ENCODE data around the gene UIMC1.

UIMC1 gene

DNA sequence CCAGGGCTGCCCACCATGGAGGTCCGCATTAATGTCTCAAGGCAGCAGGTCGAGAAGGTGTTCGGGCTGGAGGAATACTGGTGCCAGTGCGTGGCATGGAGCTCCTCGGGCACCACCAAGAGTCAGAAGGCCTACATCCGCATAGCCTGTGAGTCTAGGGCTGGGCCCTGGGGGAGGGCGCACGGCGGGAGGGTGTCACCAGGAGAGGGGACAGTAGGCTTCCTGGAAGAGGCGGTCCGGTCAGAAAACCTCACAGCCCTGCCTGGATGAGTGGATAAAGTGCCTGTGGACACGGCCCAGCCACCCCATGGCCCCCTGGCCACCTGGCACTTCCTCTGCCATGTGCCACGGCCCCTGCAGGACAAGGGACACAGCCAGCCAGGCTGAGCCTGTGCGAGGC is 138.5 kb downstream of the UIMC1 start:
- H3K4me3 ChIP-seq (ENCODE audit: control insufficient read depth in 1 of 7, extremely low read depth in 1 of 7, insufficient read depth in 4 of 7, low read depth in 2 of 7, low read length in 6 of 7), result no peak overlapping the region

DNA sequence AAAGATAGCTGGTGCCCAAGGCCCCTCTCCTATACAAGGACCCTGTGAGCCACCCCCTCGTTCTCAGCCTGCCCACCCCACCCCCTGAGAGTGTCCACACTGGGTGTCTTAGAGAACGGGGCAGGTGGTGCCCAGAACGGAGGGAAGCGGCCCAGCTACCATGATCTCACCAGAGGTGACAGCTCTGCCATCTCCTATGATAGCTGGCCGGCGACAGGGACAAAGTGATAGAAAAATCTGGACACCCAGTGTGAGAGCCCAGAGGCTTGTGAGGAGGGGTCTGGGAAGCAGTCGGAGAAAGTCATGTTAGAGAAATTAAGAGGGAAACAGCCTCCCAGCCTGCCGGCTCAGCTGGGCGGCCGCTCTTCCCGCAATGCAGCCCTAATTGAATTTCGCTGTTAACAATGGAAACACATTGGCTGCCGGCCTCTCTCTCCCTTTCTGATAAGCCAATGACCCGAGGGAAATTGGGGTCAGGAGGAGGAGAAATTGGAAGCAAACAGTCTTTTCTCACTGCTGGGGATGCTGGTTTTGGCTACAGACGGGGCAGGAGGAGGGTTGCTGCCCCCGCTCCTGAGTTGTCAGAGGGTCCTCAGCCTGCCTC is 139.8 kb downstream of the UIMC1 start:
- CTCF ChIA-PET, result interaction anchor here (1.4 kb wide), 1 partner anchor 11 kb away, joined by 3 read pairs; no protein-coding TSS in a partner anchor
- H3K4me3 ChIP-seq (ENCODE audit: control insufficient read depth in 1 of 7, extremely low read depth in 1 of 7, insufficient read depth in 4 of 7, low read depth in 2 of 7, low read length in 6 of 7), result no peak overlapping the region
- WGBS (ENCODE audit: insufficient coverage), result 27% methylated on average over 12 of the region's 16 CpGs
- H3K36me3 ChIP-seq (ENCODE audit: control insufficient read depth in 4 of 4, insufficient read depth in 4 of 4, low read length in 3 of 4), result no peaks in the 10 kb centered on the region
- peaks cover 0 to 71% (median 32%) of the 10 kb centered on the region in 5 experiments for H3K27me3 ChIP-seq (replicated peaks in 2 of 5; ENCODE audit: control insufficient read depth in 4 of 5, insufficient read depth in 5 of 5, low read length in 4 of 5)
- H3K9me3 ChIP-seq (ENCODE audit: control extremely low read depth in 1 of 5, control insufficient read depth in 4 of 5, insufficient read depth in 2 of 5, low read depth in 1 of 5, low read length in 4 of 5), result peaks cover 0 to 4% (median 0%) of the 10 kb centered on the region in 5 experiments
- no peak for DNase-seq
- no peak overlapping the region for H3K27ac ChIP-seq (ENCODE audit: insufficient read depth in 1 of 2, low read depth in 1 of 2, low read length in 2 of 2, poor library complexity in 1 of 2, severe bottlenecking in 2 of 2)
- POLR2A ChIA-PET, result no interaction called here
- H3K4me1 ChIP-seq (ENCODE audit: control extremely low read depth in 1 of 4, control insufficient read depth in 4 of 4, insufficient read depth in 4 of 4, low read length in 3 of 4), result no peaks in the 10 kb centered on the region

More for the DNA sequence above, 138.5 kb downstream of the UIMC1 start:
- Histone ChIP-seq H3K4me1 (ENCODE audit: control extremely low read depth in 1 of 4, control insufficient read depth in 4 of 4, insufficient read depth in 4 of 4, low read length in 3 of 4) (no peaks in the 10 kb centered on the region), H3K27ac (ENCODE audit: insufficient read depth in 1 of 2, low read depth in 1 of 2, low read length in 2 of 2, poor library complexity in 1 of 2, severe bottlenecking in 2 of 2) (no peak overlapping the region), H3K36me3 (ENCODE audit: control insufficient read depth in 4 of 4, insufficient read depth in 4 of 4, low read length in 3 of 4) (no peaks in the 10 kb centered on the region), H3K9me3 (ENCODE audit: control extremely low read depth in 1 of 5, control insufficient read depth in 4 of 5, insufficient read depth in 2 of 5, low read depth in 1 of 5, low read length in 4 of 5) (peaks cover 0 to 4% (median 0%) of the 10 kb centered on the region in 5 experiments), H3K27me3 (replicated peaks in 2 of 5; ENCODE audit: control insufficient read depth in 4 of 5, insufficient read depth in 5 of 5, low read length in 4 of 5) (peaks cover 0 to 57% (median 30%) of the 10 kb centered on the region in 5 experiments)
- 94% methylated on average over 11 of the region's 14 CpGs for WGBS (ENCODE audit: insufficient coverage)
- no peak for DNase-seq
- POLR2A ChIA-PET, result interaction anchor here (0.6 kb wide), 1 partner anchor 209 kb away, joined by 3 read pairs; no protein-coding TSS in a partner anchor
- CTCF ChIA-PET, result interaction anchor here (1.4 kb wide), 1 partner anchor 10 kb away, joined by 3 read pairs; no protein-coding TSS in a partner anchor

DNA sequence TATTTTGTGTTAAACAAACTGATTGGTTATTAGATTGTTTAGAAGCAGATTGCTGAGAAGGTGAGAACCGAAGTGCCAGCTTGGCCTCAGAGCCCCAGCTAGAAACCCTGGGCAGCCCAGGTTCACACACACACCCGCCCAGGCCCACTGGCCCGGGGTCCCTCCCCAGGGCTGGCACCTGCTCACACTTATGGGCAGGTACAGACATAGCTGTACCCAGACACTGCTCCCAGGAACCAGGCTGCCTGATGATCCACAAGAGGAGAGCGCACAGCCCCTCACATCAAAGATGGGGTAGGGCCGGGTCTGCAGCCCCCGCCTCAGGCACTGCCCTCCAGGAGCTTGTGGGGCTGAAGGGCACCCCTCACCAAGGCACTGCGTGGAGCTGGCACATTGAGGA is 140.6 kb downstream of the UIMC1 start:
- Histone ChIP-seq H3K4me1 (ENCODE audit: control extremely low read depth in 1 of 4, control insufficient read depth in 4 of 4, insufficient read depth in 4 of 4, low read length in 3 of 4) (no peaks in the 10 kb centered on the region), H3K27ac (ENCODE audit: insufficient read depth in 1 of 2, low read depth in 1 of 2, low read length in 2 of 2, poor library complexity in 1 of 2, severe bottlenecking in 2 of 2) (no peak overlapping the region), H3K9me3 (ENCODE audit: control extremely low read depth in 1 of 5, control insufficient read depth in 4 of 5, insufficient read depth in 2 of 5, low read depth in 1 of 5, low read length in 4 of 5) (peaks cover 0 to 4% (median 0%) of the 10 kb centered on the region in 5 experiments), H3K4me3 (ENCODE audit: control insufficient read depth in 1 of 7, extremely low read depth in 1 of 7, insufficient read depth in 4 of 7, low read depth in 2 of 7, low read length in 6 of 7) (no peak overlapping the region), H3K36me3 (ENCODE audit: control insufficient read depth in 4 of 4, insufficient read depth in 4 of 4, low read length in 3 of 4) (no peaks in the 10 kb centered on the region), H3K27me3 (replicated peaks in 2 of 5; ENCODE audit: control insufficient read depth in 4 of 5, insufficient read depth in 5 of 5, low read length in 4 of 5) (peaks cover 0 to 79% (median 32%) of the 10 kb centered on the region in 5 experiments)
- 95% methylated on average over 5 of the region's 7 CpGs for WGBS (ENCODE audit: insufficient coverage)
- POLR2A ChIA-PET, result no interaction called here
- no peak for DNase-seq
- CTCF ChIA-PET, result no interaction called here

DNA sequence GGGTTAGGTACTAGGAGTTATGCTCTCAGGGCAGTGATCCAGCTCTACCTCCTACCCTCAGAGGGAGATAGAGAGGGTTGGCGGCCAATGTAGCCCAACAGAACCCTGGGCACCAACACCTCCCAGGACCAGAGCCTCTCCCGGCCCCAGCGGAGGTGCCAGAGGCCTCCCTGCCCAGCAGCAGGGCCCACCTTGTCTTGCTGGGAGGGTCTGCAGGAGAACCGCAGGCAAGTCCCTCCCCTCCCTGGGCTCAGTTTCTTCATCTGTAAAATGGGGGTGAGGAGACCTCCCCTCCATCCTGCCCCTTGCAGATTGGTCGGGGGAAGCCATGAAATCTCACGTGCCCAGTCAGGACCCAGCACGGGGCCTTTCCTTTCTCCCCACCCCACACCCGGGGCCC is 141.8 kb downstream of the UIMC1 start:
- POLR2A ChIA-PET, result no interaction called here
- Histone ChIP-seq H3K4me1 (ENCODE audit: control extremely low read depth in 1 of 4, control insufficient read depth in 4 of 4, insufficient read depth in 4 of 4, low read length in 3 of 4) (no peaks in the 10 kb centered on the region), H3K9me3 (ENCODE audit: control extremely low read depth in 1 of 5, control insufficient read depth in 4 of 5, insufficient read depth in 2 of 5, low read depth in 1 of 5, low read length in 4 of 5) (no peaks in the 10 kb centered on the region), H3K36me3 (ENCODE audit: control insufficient read depth in 4 of 4, insufficient read depth in 4 of 4, low read length in 3 of 4) (no peaks in the 10 kb centered on the region), H3K4me3 (ENCODE audit: control insufficient read depth in 1 of 7, extremely low read depth in 1 of 7, insufficient read depth in 4 of 7, low read depth in 2 of 7, low read length in 6 of 7) (no peak overlapping the region), H3K27ac (ENCODE audit: insufficient read depth in 1 of 2, low read depth in 1 of 2, low read length in 2 of 2, poor library complexity in 1 of 2, severe bottlenecking in 2 of 2) (no peak overlapping the region), H3K27me3 (replicated peaks in 2 of 5; ENCODE audit: control insufficient read depth in 4 of 5, insufficient read depth in 5 of 5, low read length in 4 of 5) (peaks cover 0 to 89% (median 32%) of the 10 kb centered on the region in 5 experiments)
- CTCF ChIA-PET, result no interaction called here
- no peak for DNase-seq
- 87% methylated on average over 6 of the region's 8 CpGs for WGBS (ENCODE audit: insufficient coverage)

DNA sequence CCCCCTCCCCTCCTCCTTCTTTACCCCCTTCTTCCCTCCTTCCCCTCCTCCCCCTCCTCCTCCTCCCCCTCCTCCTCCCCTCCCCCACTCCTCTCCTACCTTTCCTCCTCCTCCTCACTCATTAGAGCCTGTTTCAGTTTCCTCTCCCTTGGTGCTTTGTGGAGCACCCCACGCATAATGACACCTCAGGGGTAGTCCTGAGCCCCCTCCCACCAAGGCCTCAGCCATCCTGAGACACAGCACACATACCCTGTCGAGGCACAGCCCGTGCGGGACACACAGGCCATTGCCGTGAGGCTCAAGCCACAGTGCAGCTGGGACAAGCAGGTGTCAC is 142.8 kb downstream of the UIMC1 start:
- Histone ChIP-seq H3K27me3 (replicated peaks in 2 of 5; ENCODE audit: control insufficient read depth in 4 of 5, insufficient read depth in 5 of 5, low read length in 4 of 5) (peaks cover 0 to 88% (median 32%) of the 10 kb centered on the region in 5 experiments), H3K36me3 (ENCODE audit: control insufficient read depth in 4 of 4, insufficient read depth in 4 of 4, low read length in 3 of 4) (no peaks in the 10 kb centered on the region), H3K27ac (ENCODE audit: insufficient read depth in 1 of 2, low read depth in 1 of 2, low read length in 2 of 2, poor library complexity in 1 of 2, severe bottlenecking in 2 of 2) (no peak overlapping the region), H3K9me3 (ENCODE audit: control extremely low read depth in 1 of 5, control insufficient read depth in 4 of 5, insufficient read depth in 2 of 5, low read depth in 1 of 5, low read length in 4 of 5) (no peaks in the 10 kb centered on the region), H3K4me1 (ENCODE audit: control extremely low read depth in 1 of 4, control insufficient read depth in 4 of 4, insufficient read depth in 4 of 4, low read length in 3 of 4) (no peaks in the 10 kb centered on the region), H3K4me3 (ENCODE audit: control insufficient read depth in 1 of 7, extremely low read depth in 1 of 7, insufficient read depth in 4 of 7, low read depth in 2 of 7, low read length in 6 of 7) (no peak overlapping the region)
- DNase-seq, result no peak
- 65% methylated on average over 4 of the region's 5 CpGs for WGBS (ENCODE audit: insufficient coverage)
- POLR2A ChIA-PET, result no interaction called here
- CTCF ChIA-PET, result interaction anchor here (0.9 kb wide), 1 partner anchor 9 kb away, joined by 3 read pairs; no protein-coding TSS in a partner anchor

DNA sequence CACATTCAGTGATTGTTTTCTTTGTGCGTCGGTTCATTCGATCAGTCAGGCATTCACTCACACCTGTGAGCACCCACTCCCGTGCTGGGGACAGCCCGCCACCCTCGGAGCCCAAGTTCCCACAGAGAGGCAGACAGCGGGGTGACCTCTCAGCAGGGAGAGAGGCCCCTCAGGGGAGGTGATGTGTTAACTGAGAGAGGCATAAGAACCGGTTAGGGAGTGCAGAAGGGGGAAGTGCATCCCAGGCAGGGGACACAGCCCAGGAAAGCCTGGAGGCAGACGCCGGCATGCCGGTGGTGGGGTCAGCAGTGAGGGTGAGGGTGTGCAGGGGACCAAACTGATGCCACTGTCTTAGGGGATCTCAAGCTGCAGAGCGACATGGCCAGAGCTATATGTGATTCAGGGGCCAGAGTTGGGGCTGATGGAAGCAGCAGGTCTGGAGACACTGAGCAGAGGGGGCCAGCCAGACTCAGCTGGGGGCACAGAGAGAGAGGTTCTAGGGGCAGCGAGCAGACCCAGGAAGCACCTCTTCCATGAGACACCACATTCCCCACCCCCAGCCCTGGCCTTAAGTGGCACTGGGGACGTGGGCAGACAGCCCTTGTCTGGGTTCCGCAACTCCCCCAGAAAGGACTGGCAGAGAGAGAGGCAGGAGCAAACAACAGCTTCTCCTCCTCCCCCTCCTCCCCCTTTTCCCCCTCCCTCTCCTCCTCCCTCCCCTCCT is 143.4 kb downstream of the UIMC1 start:
- POLR2A ChIA-PET, result no interaction called here

DNA sequence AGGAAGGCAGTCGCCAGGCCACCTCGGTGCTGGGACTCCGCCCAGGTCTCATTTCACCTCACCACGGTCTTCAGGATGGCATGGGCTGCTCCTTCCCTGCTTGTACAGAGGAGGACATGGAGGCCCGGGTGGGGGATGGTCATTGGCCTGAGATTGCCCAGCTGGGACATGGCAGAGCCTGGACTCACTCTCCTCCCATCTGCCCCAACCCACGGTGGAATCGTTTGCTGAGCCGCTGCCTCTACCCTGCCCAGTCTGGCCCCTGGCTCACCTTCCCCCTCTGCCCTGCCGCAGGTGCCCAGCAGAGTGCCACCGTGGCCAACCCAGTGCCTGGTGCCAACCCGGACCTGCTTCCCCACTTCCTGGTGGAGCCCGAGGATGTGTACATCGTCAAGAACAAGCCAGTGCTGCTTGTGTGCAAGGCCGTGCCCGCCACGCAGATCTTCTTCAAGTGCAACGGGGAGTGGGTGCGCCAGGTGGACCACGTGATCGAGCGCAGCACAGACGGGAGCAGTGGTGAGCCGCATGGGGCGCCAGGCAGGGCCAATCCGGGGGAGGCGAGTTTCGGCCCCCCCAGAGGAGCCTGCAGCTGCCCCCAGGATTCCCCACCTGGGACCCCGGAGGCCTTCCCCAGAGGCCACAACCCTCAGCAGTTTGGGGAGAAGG is 144.1 kb downstream of the UIMC1 start:
- CTCF ChIA-PET, result no interaction called here
- Histone ChIP-seq H3K36me3 (ENCODE audit: control insufficient read depth in 4 of 4, insufficient read depth in 4 of 4, low read length in 3 of 4) (no peaks in the 10 kb centered on the region), H3K27me3 (replicated peaks in 2 of 5; ENCODE audit: control insufficient read depth in 4 of 5, insufficient read depth in 5 of 5, low read length in 4 of 5) (peaks cover 0 to 87% (median 28%) of the 10 kb centered on the region in 5 experiments), H3K9me3 (ENCODE audit: control extremely low read depth in 1 of 5, control insufficient read depth in 4 of 5, insufficient read depth in 2 of 5, low read depth in 1 of 5, low read length in 4 of 5) (no peaks in the 10 kb centered on the region), H3K4me3 (ENCODE audit: control insufficient read depth in 1 of 7, extremely low read depth in 1 of 7, insufficient read depth in 4 of 7, low read depth in 2 of 7, low read length in 6 of 7) (no peak overlapping the region), H3K4me1 (ENCODE audit: control extremely low read depth in 1 of 4, control insufficient read depth in 4 of 4, insufficient read depth in 4 of 4, low read length in 3 of 4) (no peaks in the 10 kb centered on the region), H3K27ac (ENCODE audit: insufficient read depth in 1 of 2, low read depth in 1 of 2, low read length in 2 of 2, poor library complexity in 1 of 2, severe bottlenecking in 2 of 2) (no peak overlapping the region)
- no peak for DNase-seq
- 73% methylated on average over 23 of the region's 28 CpGs for WGBS (ENCODE audit: insufficient coverage)
- POLR2A ChIA-PET, result no interaction called here

More for the DNA sequence above, 143.4 kb downstream of the UIMC1 start:
- H3K4me3 ChIP-seq (ENCODE audit: control insufficient read depth in 1 of 7, extremely low read depth in 1 of 7, insufficient read depth in 4 of 7, low read depth in 2 of 7, low read length in 6 of 7), result no peak overlapping the region
- CTCF ChIA-PET, result interaction anchor here (0.9 kb wide), 1 partner anchor 8 kb away, joined by 3 read pairs; no protein-coding TSS in a partner anchor
- no peak for DNase-seq
- H3K36me3 ChIP-seq (ENCODE audit: control insufficient read depth in 4 of 4, insufficient read depth in 4 of 4, low read length in 3 of 4), result no peaks in the 10 kb centered on the region
- 18% methylated on average over 13 of the region's 15 CpGs for WGBS (ENCODE audit: insufficient coverage)
- no peaks in the 10 kb centered on the region for H3K9me3 ChIP-seq (ENCODE audit: control extremely low read depth in 1 of 5, control insufficient read depth in 4 of 5, insufficient read depth in 2 of 5, low read depth in 1 of 5, low read length in 4 of 5)
- peaks cover 0 to 86% (median 30%) of the 10 kb centered on the region in 5 experiments for H3K27me3 ChIP-seq (replicated peaks in 2 of 5; ENCODE audit: control insufficient read depth in 4 of 5, insufficient read depth in 5 of 5, low read length in 4 of 5)
- H3K27ac ChIP-seq (ENCODE audit: insufficient read depth in 1 of 2, low read depth in 1 of 2, low read length in 2 of 2, poor library complexity in 1 of 2, severe bottlenecking in 2 of 2), result no peak overlapping the region
- no peaks in the 10 kb centered on the region for H3K4me1 ChIP-seq (ENCODE audit: control extremely low read depth in 1 of 4, control insufficient read depth in 4 of 4, insufficient read depth in 4 of 4, low read length in 3 of 4)
